Stromal cell of bone marrow (primary cell): Measurements from ENCODE around the gene RNF212.
"Not testable (repeated sequence)": the region's sequence is repeated elsewhere in the genome, so short reads cannot be mapped to it uniquely, and the experiment has no call there.

ENCODE experiments used
- DNase-seq: peaks from one replicate; pipeline ENCODE4 v3.0.0-alpha.2; 2012; ENCODE audit warnings: low read depth

RNF212 gene

GRCh38 chr4:1113311-1114009, at the start of gene RNF212:
Gene RNF212 (minus strand): TSS chr4:1113564. CDS start chr4:1113464, 100 bp downstream.
- DNase-seq = no peak

GRCh38 chr4:1160351-1160750, 47.0 kb upstream of the RNF212 start:
- DNase-seq = no peak

- no peak for DNase-seq
These were observed 42.7 kb upstream of the RNF212 start for GRCh38 chr4:1156069-1156468.

- no peak for DNase-seq
These were observed 42.0 kb upstream of the RNF212 start for GRCh38 chr4:1155314-1155713.

- peak; percentile 73 for DNase-seq
These were observed 41.3 kb upstream of the RNF212 start for GRCh38 chr4:1154523-1155182.

GRCh38 chr4:1154126-1154522, 40.8 kb upstream of the RNF212 start:
- no peak for DNase-seq

- no peak for DNase-seq
These were observed 40.3 kb upstream of the RNF212 start for GRCh38 chr4:1153567-1154090.

- DNase-seq = no peak
These were observed 38.9 kb upstream of the RNF212 start for GRCh38 chr4:1152290-1152689.

- no peak for DNase-seq
These were observed 38.2 kb upstream of the RNF212 start for GRCh38 chr4:1151541-1151940.

GRCh38 chr4:1150875-1151274, 37.5 kb upstream of the RNF212 start:
- no peak for DNase-seq

- DNase-seq = no peak
These were observed 26.5 kb upstream of the RNF212 start for GRCh38 chr4:1139860-1140259.

GRCh38 chr4:1137850-1138249, 24.5 kb upstream of the RNF212 start:
- DNase-seq = no peak

- no peak for DNase-seq
These were observed 23.9 kb upstream of the RNF212 start for GRCh38 chr4:1137063-1137776.

GRCh38 chr4:1136048-1136447, 22.7 kb upstream of the RNF212 start:
- no peak for DNase-seq

GRCh38 chr4:1133033-1133432, 19.7 kb upstream of the RNF212 start:
- no peak for DNase-seq

- DNase-seq = peak; percentile 62
These were observed 17.2 kb upstream of the RNF212 start for GRCh38 chr4:1130316-1131186.

- no peak for DNase-seq
These were observed 13.1 kb upstream of the RNF212 start for GRCh38 chr4:1126506-1126905.

- not testable (repeated sequence) for DNase-seq
These were observed 12.1 kb upstream of the RNF212 start for GRCh38 chr4:1125466-1125865.

- DNase-seq = no peak
These were observed 11.5 kb upstream of the RNF212 start for GRCh38 chr4:1124818-1125217.

GRCh38 chr4:1122505-1122904, 9.1 kb upstream of the RNF212 start:
- no peak for DNase-seq

- no peak for DNase-seq
These were observed 3.5 kb upstream of the RNF212 start for GRCh38 chr4:1116838-1117237.
